ENCODE data around the gene STAP1.
"Not testable (repeated sequence)": the region's sequence is repeated elsewhere in the genome, so short reads cannot be mapped to it uniquely, and the experiment has no call there.

STAP1 gene

GRCh38 chr4:67558493-67558892 is at the start of gene STAP1:
TSS of gene STAP1 (plus strand) at chr4:67558727. CDS start at chr4:67558810, 83 bp downstream.
- DNase-seq (ENCODE audit: low read depth in 2 of 2): peak in 1 of 2 donors; percentile 5

GRCh38 chr4:67512501-67512900 is 46.0 kb upstream of the STAP1 start:
- no peak for DNase-seq (ENCODE audit: low read depth in 2 of 2)

- no peak for DNase-seq (ENCODE audit: low read depth in 2 of 2)
These were observed 38.4 kb upstream of the STAP1 start for GRCh38 chr4:67520141-67520540.

GRCh38 chr4:67521506-67521905 is 37.0 kb upstream of the STAP1 start:
- no peak for DNase-seq (ENCODE audit: low read depth in 2 of 2)

GRCh38 chr4:67522230-67522629 is 36.3 kb upstream of the STAP1 start:
- no peak for DNase-seq (ENCODE audit: low read depth in 2 of 2)

- DNase-seq (ENCODE audit: low read depth in 2 of 2): no peak
These were observed 35.5 kb upstream of the STAP1 start for GRCh38 chr4:67522851-67523671.

- DNase-seq (ENCODE audit: low read depth in 2 of 2): not testable (repeated sequence)
These were observed 34.4 kb upstream of the STAP1 start for GRCh38 chr4:67524140-67524539.

GRCh38 chr4:67531379-67531962 is 27.1 kb upstream of the STAP1 start:
- no peak for DNase-seq (ENCODE audit: low read depth in 2 of 2)

GRCh38 chr4:67532397-67532796 is 26.1 kb upstream of the STAP1 start:
- DNase-seq (ENCODE audit: low read depth in 2 of 2): not testable (repeated sequence)

GRCh38 chr4:67533112-67533511 is 25.4 kb upstream of the STAP1 start:
- DNase-seq (ENCODE audit: low read depth in 2 of 2): no peak

GRCh38 chr4:67535280-67535840 is 23.2 kb upstream of the STAP1 start:
- no peak for DNase-seq (ENCODE audit: low read depth in 2 of 2)

- no peak for DNase-seq (ENCODE audit: low read depth in 2 of 2)
These were observed 18.7 kb upstream of the STAP1 start for GRCh38 chr4:67539830-67540229.

- no peak for DNase-seq (ENCODE audit: low read depth in 2 of 2)
These were observed 16.5 kb upstream of the STAP1 start for GRCh38 chr4:67542076-67542475.

- DNase-seq (ENCODE audit: low read depth in 2 of 2): peak; percentile 79 to 81
These were observed 13.1 kb upstream of the STAP1 start, which contains the start of gene CENPC for GRCh38 chr4:67545199-67546003. TSS of gene CENPC (minus strand) at chr4:67545503. CDS start at chr4:67545355, 148 bp downstream.

- no peak for DNase-seq (ENCODE audit: low read depth in 2 of 2)
These were observed 12.5 kb upstream of the STAP1 start for GRCh38 chr4:67546004-67546356.

GRCh38 chr4:67546971-67547370 is 11.6 kb upstream of the STAP1 start:
- no peak for DNase-seq (ENCODE audit: low read depth in 2 of 2)

- no peak for DNase-seq (ENCODE audit: low read depth in 2 of 2)
These were observed 9.4 kb upstream of the STAP1 start for GRCh38 chr4:67549123-67549522.

- no peak for DNase-seq (ENCODE audit: low read depth in 2 of 2)
These were observed 8.1 kb upstream of the STAP1 start for GRCh38 chr4:67550451-67550850.

- no peak for DNase-seq (ENCODE audit: low read depth in 2 of 2)
These were observed 7.7 kb upstream of the STAP1 start for GRCh38 chr4:67550857-67551256.

GRCh38 chr4:67552146-67552792 is 6.3 kb upstream of the STAP1 start:
- DNase-seq (ENCODE audit: low read depth in 2 of 2): not testable (repeated sequence)

GRCh38 chr4:67554096-67554495 is 4.4 kb upstream of the STAP1 start:
- DNase-seq (ENCODE audit: low read depth in 2 of 2): no peak

GRCh38 chr4:67555447-67555846 is 3.1 kb upstream of the STAP1 start:
- DNase-seq (ENCODE audit: low read depth in 2 of 2): no peak
